HUES6 (cell line): Measurements from ENCODE around the gene LRRTM4.

Experiments used
- H3K27ac ChIP-seq: 2 replicates; pipeline ENCODE4 v1.7.0; 2013; ENCODE audit warnings: low read depth, mild to moderate bottlenecking, low read length, inconsistent platforms
- H3K27me3 ChIP-seq: 2 replicates; pipeline ENCODE4 v1.6.1; 2013; ENCODE audit warnings: low read length; ENCODE audit not compliant: control insufficient read depth, insufficient read depth
- H3K36me3 ChIP-seq: 2 replicates; pipeline ENCODE4 v1.6.1; 2013; ENCODE audit warnings: low read length; ENCODE audit not compliant: control insufficient read depth, insufficient read depth
- H3K4me1 ChIP-seq: 2 replicates; pipeline ENCODE4 v1.6.1; 2013; ENCODE audit warnings: low read length; ENCODE audit not compliant: control insufficient read depth, insufficient read depth
- H3K4me3 ChIP-seq: 2 replicates; pipeline ENCODE4 v1.5.1; 2013; ENCODE audit warnings: low read depth, low read length
- H3K9ac ChIP-seq: one replicate; pipeline ENCODE4 v1.6.1; 2013; ENCODE audit warnings: mild to moderate bottlenecking, low read length
- H3K9me3 ChIP-seq: 2 replicates; pipeline ENCODE4 v1.6.1; 2013; ENCODE audit warnings: low read depth, low read length; ENCODE audit not compliant: control insufficient read depth, insufficient read depth

The LRRTM4 gene

DNA sequence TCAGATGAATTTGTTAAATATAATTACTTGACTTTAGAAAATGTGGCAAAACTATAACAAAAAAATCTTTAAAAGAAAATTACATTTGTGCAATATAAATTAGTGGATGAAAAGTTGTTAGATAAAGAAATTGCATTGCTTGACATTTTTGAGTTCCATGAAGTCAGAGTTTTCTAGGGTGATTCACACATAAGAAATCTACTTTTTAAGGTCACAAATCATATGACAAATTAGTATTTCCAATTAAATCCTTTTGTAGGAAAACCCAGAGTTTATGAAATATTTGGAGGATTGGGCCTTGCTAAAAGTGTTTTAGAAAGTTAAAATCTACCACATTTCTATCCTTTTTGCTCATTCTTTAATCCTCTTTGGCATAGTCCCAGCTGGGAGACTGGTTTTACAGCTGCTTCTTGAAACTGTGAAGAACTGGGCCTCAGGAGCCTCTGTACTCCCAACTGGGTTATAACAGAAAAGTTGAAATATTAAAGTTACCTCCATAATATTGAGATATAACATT, 289.2 kb downstream of the LRRTM4 start:
- Histone ChIP-seq H3K4me3 (no peak overlapping the region), H3K9ac (no peak overlapping the region), H3K36me3 (no peaks in the 10 kb centered on the region), H3K4me1 (no peaks in the 10 kb centered on the region), H3K9me3 (no peaks in the 10 kb centered on the region), H3K27me3 (no peaks in the 10 kb centered on the region), H3K27ac (no peak overlapping the region)

DNA sequence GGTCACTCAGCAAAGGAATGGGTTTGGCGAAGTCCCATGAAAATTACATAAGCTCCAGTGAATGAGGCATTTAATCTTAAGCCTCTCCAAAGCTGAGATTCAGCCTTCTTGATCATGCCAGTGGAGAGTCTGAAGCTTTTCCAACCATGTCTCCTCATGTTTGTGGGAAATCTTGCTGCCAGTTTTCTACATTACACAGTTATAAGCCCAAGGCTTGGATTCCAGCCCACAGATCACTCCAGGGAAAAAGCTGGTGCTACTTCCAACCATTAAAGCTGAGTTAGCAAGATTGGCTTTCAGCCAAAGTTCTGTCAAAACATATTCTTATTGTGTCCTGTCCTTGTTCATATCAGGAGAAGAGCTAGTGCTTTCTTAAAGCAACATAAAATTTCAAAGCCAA, 293.8 kb downstream of the LRRTM4 start:
- H3K4me1 ChIP-seq, result no peaks in the 10 kb centered on the region
- no peak overlapping the region for H3K27ac ChIP-seq
- no peak overlapping the region for H3K4me3 ChIP-seq

DNA sequence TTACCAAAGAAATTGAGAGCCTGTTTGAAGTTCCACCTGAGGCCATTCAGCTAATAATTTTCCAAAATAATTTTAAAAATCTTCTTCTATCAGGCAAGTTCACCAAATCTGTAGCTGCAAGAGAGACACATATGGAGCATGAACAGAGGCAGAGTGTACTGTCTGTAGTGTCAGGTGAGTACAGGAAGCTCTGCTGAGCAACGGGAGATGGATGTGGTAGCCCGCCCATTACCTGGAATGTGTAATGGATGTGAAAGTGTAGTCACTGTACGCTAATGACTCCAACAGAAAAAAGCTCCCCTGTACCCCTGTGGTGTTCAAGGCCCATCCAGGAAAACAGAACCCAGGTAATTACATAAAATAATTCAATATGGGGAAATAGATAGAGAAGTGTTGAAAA, 311.5 kb downstream of the LRRTM4 start:
- H3K9ac ChIP-seq, result no peak overlapping the region
- H3K4me1 ChIP-seq, result peaks cover 3% of the 10 kb centered on the region; the same call in 1 of the 2 replicates
- no peak overlapping the region for H3K27ac ChIP-seq
- no peaks in the 10 kb centered on the region for H3K36me3 ChIP-seq
- no peaks in the 10 kb centered on the region for H3K27me3 ChIP-seq
- H3K9me3 ChIP-seq, result no peaks in the 10 kb centered on the region
- no peak overlapping the region for H3K4me3 ChIP-seq

More for the DNA sequence above, 293.8 kb downstream of the LRRTM4 start:
- H3K9ac ChIP-seq, result no peak overlapping the region
- no peaks in the 10 kb centered on the region for H3K9me3 ChIP-seq
- no peaks in the 10 kb centered on the region for H3K27me3 ChIP-seq
- H3K36me3 ChIP-seq, result no peaks in the 10 kb centered on the region

DNA sequence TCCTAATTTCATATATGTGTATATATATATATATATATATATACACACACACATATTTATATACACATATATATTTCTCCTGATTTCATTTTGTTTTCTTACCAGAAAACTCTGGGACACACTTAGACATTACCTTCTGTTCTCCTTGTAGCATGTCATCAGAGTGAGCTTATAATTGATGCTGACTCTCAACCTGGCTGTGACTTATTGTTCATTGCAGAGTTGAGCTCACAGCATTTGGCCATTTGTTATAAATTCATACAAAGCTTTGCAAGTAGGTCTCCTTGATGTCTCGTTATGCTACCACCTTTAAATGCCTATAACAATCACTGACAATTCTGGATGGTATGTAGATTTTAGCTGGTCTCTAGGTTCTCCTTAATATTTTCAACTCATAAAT, 314.8 kb downstream of the LRRTM4 start:
- Histone ChIP-seq H3K4me1 (peaks cover 3% of the 10 kb centered on the region; the same call in 1 of the 2 replicates), H3K36me3 (no peaks in the 10 kb centered on the region), H3K27me3 (no peaks in the 10 kb centered on the region), H3K4me3 (no peak overlapping the region), H3K27ac (no peak overlapping the region), H3K9ac (no peak overlapping the region), H3K9me3 (no peaks in the 10 kb centered on the region)

DNA sequence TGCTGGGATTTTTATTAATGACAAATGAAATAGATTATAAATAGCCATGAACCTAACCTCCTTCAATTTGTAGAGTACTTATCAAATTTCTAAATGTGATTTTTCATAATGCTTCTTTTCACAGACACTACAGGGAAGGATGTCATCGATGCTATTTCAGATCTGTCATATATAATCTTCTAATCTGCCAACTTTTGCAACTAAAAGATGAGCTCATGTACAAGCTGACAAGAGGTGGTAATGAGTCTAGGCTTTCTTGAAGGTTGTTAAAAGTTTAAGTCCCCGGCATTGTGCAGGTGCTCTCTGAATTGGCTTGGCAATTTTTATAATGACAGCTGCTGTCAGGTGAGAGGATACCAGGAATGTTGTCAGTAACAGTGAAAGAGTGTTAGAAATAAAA, 320.4 kb downstream of the LRRTM4 start:
- no peaks in the 10 kb centered on the region for H3K27me3 ChIP-seq
- H3K4me1 ChIP-seq, result no peaks in the 10 kb centered on the region
- no peaks in the 10 kb centered on the region for H3K9me3 ChIP-seq
- no peak overlapping the region for H3K4me3 ChIP-seq
- H3K27ac ChIP-seq, result no peak overlapping the region
- no peak overlapping the region for H3K9ac ChIP-seq
- no peaks in the 10 kb centered on the region for H3K36me3 ChIP-seq

DNA sequence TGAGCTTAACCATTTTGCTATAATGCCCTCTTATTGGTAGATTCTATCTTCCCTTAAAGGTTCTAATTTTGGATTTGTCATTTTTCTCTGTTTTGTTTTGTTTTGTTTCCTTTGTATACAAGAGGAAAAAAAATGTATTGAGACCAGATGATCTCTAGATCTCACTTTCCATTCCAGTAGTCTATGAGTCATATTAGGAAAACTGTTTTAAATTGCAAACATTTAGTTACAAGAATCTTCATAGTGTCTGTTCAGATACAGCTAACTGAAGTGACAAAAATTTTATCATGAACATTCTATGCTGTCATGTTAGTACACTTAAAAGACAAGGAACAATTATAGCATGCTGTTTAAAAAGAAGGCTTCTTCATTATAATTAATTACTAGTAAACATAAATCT, 322.8 kb downstream of the LRRTM4 start:
- Histone ChIP-seq H3K27me3 (no peaks in the 10 kb centered on the region), H3K4me1 (no peaks in the 10 kb centered on the region), H3K27ac (no peak overlapping the region), H3K36me3 (no peaks in the 10 kb centered on the region), H3K9me3 (no peaks in the 10 kb centered on the region), H3K9ac (no peak overlapping the region), H3K4me3 (no peak overlapping the region)

DNA sequence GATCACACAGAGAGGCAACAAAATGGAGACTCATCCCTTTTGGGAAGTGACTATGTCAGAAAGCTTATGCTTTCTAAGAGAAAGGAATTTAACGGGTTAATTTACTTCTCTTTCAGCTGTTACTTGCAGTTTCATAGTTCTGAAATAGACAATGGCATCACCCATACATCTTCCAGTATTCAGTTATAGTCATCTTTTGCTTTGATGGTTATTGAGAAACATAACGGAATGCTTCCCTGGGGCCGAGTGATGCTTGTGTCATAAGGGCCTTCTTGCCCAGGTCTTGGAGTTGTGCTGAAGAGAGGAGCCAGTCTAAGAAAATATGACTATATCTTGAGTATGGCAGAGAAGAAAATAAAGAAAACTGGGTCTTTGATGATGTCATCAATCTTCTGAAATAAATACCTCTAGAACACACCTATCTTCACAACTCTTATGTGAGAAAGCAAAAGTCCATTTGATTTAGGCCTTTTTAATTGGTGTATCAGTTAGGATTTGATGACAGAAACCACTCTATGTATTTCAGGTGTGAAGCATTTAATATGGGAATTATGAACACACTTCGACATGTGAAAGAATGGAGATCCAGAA, 328.2 kb downstream of the LRRTM4 start:
- H3K9ac ChIP-seq, result no peak overlapping the region
- no peaks in the 10 kb centered on the region for H3K36me3 ChIP-seq
- H3K27ac ChIP-seq, result no peak overlapping the region

DNA sequence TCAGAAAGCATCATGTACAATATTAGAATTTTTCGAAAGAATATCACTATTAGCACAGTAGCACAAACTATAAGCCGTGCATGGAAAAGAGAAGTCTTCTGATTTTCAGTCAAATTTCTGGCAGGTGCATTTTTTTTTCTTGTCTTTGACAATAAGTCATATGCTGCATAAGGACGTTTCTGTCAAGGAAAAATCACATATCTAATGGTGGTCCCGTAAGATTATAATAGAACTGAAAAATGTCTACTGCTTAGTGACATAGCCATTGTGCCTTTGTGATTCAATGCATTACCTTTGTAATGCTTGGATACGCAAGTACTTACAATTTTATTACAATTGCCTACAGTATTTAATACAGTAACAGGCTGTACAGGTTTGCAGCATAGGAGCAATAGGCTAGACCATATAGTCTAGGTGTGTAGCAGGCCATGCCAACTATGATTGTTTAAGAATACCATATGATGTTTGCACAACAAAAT, 329.3 kb downstream of the LRRTM4 start:
- Histone ChIP-seq H3K9me3 (no peaks in the 10 kb centered on the region), H3K4me3 (no peak overlapping the region), H3K27me3 (no peaks in the 10 kb centered on the region)

More for the DNA sequence above, 328.2 kb downstream of the LRRTM4 start:
- H3K4me3 ChIP-seq, result no peak overlapping the region
- H3K9me3 ChIP-seq, result no peaks in the 10 kb centered on the region
- H3K27me3 ChIP-seq, result no peaks in the 10 kb centered on the region
- H3K4me1 ChIP-seq, result no peaks in the 10 kb centered on the region

DNA sequence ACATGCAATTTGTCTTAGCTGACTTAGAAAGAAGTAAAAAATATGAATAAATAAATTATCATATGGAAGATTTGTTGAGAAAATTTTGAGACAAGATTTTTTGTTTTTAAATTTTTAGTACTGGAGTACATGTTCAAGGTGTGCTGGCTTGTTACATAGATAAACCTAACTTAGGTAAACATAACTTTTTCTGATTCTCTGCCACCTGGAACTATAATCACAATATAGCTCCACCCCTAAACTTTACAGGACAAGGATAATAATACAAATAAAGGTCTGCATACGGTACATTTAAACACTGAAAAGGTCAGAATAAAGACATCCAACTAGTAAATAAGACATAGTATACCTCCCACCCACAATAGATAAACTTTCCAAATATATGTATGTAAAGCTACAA, 330.5 kb downstream of the LRRTM4 start:
- Histone ChIP-seq H3K4me3 (no peak overlapping the region), H3K36me3 (no peaks in the 10 kb centered on the region), H3K4me1 (no peaks in the 10 kb centered on the region), H3K9me3 (no peaks in the 10 kb centered on the region), H3K27ac (no peak overlapping the region), H3K9ac (no peak overlapping the region), H3K27me3 (no peaks in the 10 kb centered on the region)

More for the DNA sequence above, 329.3 kb downstream of the LRRTM4 start:
- no peaks in the 10 kb centered on the region for H3K36me3 ChIP-seq
- no peaks in the 10 kb centered on the region for H3K4me1 ChIP-seq
- no peak overlapping the region for H3K27ac ChIP-seq
- no peak overlapping the region for H3K9ac ChIP-seq

DNA sequence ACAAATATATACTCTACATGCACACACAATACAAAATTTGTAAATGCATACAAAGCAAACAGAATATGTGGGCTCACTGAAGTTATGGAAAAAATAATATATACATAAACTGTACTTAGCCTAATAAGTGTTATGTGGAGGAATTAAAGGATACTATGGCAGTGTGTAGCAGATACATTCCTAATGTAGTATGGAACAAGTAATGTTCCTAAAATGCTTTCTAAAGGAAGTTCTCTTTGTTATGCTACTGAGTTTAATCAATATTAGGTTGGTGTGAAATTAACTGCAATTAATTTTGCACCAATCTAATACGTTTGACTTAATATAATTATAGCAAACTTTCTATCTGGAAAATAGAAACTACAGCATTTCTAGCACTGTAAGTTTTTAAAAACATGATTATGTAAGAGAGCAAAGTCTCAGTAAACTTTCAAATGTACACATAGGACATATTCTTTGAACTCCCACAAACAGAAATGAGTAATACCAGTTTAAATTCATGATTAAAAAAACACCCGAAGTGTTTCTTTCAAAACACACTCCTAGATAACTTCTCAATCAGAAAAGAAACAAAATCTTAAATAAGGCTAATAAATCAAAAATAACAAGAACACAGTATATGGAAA, 331.3 kb downstream of the LRRTM4 start:
- H3K4me1 ChIP-seq, result no peaks in the 10 kb centered on the region
- H3K36me3 ChIP-seq, result no peaks in the 10 kb centered on the region
- no peaks in the 10 kb centered on the region for H3K27me3 ChIP-seq
- H3K4me3 ChIP-seq, result no peak overlapping the region
- H3K9me3 ChIP-seq, result no peaks in the 10 kb centered on the region
- H3K9ac ChIP-seq, result no peak overlapping the region
- no peak overlapping the region for H3K27ac ChIP-seq

DNA sequence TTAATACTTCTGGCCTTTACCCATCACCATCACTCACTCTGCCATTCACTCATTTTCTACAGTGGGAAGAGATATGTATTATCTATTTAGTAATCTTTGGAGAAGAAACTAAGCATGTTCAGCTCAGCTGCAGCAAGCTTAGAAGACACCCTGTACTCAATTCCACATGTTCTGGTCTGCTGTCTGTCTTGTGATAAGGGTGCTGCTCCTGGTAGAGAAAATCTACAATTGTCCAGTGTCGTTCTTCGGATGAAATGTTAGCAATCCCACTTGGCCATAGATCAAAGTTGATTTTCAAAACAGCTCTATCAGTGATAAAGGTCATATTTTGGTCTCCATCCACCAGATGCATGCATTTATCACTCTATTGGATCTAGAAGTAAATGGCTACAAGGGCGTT, 337.1 kb downstream of the LRRTM4 start:
- Histone ChIP-seq H3K4me1 (no peaks in the 10 kb centered on the region), H3K9me3 (no peaks in the 10 kb centered on the region)

More for the DNA sequence above, 337.1 kb downstream of the LRRTM4 start:
- no peaks in the 10 kb centered on the region for H3K27me3 ChIP-seq
- no peaks in the 10 kb centered on the region for H3K36me3 ChIP-seq
- H3K9ac ChIP-seq, result no peak overlapping the region
- H3K27ac ChIP-seq, result no peak overlapping the region
- no peak overlapping the region for H3K4me3 ChIP-seq
